ENCODE data around the gene KMT2C.

Gene KMT2C

GRCh38 chr7:152093717-152094116 lies 342.1 kb downstream of the KMT2C start:
- no peak for TF ChIP-seq TEAD4 (IDR thresholded peaks at IDR 0.05)
- no peak for TF ChIP-seq EP300 (IDR thresholded peaks at IDR 0.05; ENCODE audit: borderline replicate concordance)
- no peak for TF ChIP-seq TAF1 (IDR thresholded peaks at IDR 0.05; ENCODE audit: low read depth)
- no peak for TF ChIP-seq ZBTB7A (IDR thresholded peaks at IDR 0.05; ENCODE audit: low read depth)
- no peak for TF ChIP-seq EGR1 (IDR thresholded peaks at IDR 0.05)
- TF ChIP-seq CEBPB (IDR thresholded peaks at IDR 0.05), result no peak
- no peak for TF ChIP-seq NFIC (IDR thresholded peaks at IDR 0.05)
- no peak for TF ChIP-seq YY1 (IDR thresholded peaks at IDR 0.05; ENCODE audit: low read depth)
- TF ChIP-seq USF1 (IDR thresholded peaks at IDR 0.05), result no peak
- no peak for TF ChIP-seq RAD21 (IDR thresholded peaks at IDR 0.05; ENCODE audit: low read depth)
- no peak for TF ChIP-seq MAX (IDR thresholded peaks at IDR 0.05)

- TF ChIP-seq ZBTB7A (IDR thresholded peaks at IDR 0.05; ENCODE audit: low read depth) (no peak), EGR1 (IDR thresholded peaks at IDR 0.05) (no peak), USF1 (IDR thresholded peaks at IDR 0.05) (no peak), TAF1 (IDR thresholded peaks at IDR 0.05; ENCODE audit: low read depth) (no peak), TEAD4 (IDR thresholded peaks at IDR 0.05) (no peak), RAD21 (IDR thresholded peaks at IDR 0.05; ENCODE audit: low read depth) (no peak), YY1 (IDR thresholded peaks at IDR 0.05; ENCODE audit: low read depth) (no peak), CREB1 (IDR thresholded peaks at IDR 0.05; ENCODE audit: low read depth) (no peak), MAX (IDR thresholded peaks at IDR 0.05) (no peak), CEBPB (IDR thresholded peaks at IDR 0.05) (no peak), EP300 (IDR thresholded peaks at IDR 0.05; ENCODE audit: borderline replicate concordance) (no peak), NFIC (IDR thresholded peaks at IDR 0.05) (no peak), TCF12 (IDR thresholded peaks at IDR 0.05; ENCODE audit: low read depth) (no peak)
Measured at GRCh38 chr7:152090747-152091146, 345.1 kb downstream of the KMT2C start.

- no peak for TF ChIP-seq TEAD4 (IDR thresholded peaks at IDR 0.05)
- no peak for TF ChIP-seq TCF12 (IDR thresholded peaks at IDR 0.05; ENCODE audit: low read depth)
- TF ChIP-seq USF1 (IDR thresholded peaks at IDR 0.05), result no peak
Measured at GRCh38 chr7:152089183-152089582, 346.6 kb downstream of the KMT2C start.

- peak; percentile 35; the same call in 1 of the 2 replicates for TF ChIP-seq NFIC (IDR thresholded peaks at IDR 0.05)
- no peak for TF ChIP-seq CEBPB (IDR thresholded peaks at IDR 0.05)
Measured at GRCh38 chr7:152086513-152086912, 349.3 kb downstream of the KMT2C start.

GRCh38 chr7:152085131-152085530 lies 350.7 kb downstream of the KMT2C start:
- TF ChIP-seq TAF1 (IDR thresholded peaks at IDR 0.05; ENCODE audit: low read depth) (no peak), TEAD4 (IDR thresholded peaks at IDR 0.05) (no peak), YY1 (IDR thresholded peaks at IDR 0.05; ENCODE audit: low read depth) (no peak), FOXM1 (IDR thresholded peaks at IDR 0.05; ENCODE audit: borderline replicate concordance, low read depth) (no peak), REST (IDR thresholded peaks at IDR 0.05; ENCODE audit: low read depth) (no peak), RAD21 (IDR thresholded peaks at IDR 0.05; ENCODE audit: low read depth) (no peak), NFIC (IDR thresholded peaks at IDR 0.05) (no peak), USF1 (IDR thresholded peaks at IDR 0.05) (no peak), CEBPB (IDR thresholded peaks at IDR 0.05) (no peak), CREB1 (IDR thresholded peaks at IDR 0.05; ENCODE audit: low read depth) (no peak), MAX (IDR thresholded peaks at IDR 0.05) (no peak), TCF12 (IDR thresholded peaks at IDR 0.05; ENCODE audit: low read depth) (no peak), EGR1 (IDR thresholded peaks at IDR 0.05) (no peak)
